Glomerular visceral epithelial cell (primary cell): ENCODE results near the gene FBXL19.

ENCODE experiments used
- DNase-seq: peaks from one replicate; pipeline ENCODE4 v3.0.0-alpha.2; 2016; ENCODE audit errors: extremely low spot score

The FBXL19 gene

DNA sequence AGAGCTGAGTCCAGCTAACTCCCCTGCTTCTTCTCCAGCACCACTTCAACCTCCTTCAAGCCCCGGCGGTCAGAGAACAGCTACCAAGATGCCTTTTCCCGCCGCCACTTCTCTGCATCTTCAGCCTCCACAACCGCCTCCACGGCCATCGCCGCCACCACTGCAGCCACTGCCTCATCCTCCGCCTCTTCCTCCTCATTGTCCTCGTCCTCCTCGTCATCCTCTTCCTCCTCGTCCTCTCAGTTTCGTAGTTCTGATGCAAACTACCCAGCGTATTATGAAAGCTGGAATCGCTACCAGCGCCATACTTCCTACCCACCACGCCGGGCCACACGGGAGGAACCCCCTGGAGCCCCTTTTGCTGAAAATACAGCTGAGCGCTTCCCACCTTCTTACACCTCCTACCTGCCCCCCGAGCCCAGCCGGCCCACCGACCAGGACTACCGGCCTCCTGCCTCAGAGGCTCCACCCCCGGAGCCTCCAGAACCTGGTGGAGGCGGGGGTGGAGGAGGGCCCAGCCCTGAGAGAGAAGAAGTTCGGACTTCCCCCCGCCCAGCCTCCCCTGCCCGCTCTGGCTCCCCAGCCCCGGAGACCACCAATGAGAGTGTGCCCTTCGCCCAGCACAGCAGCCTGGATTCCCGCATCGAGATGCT, 41.3 kb downstream of the FBXL19 start:
- no peak for DNase-seq

DNA sequence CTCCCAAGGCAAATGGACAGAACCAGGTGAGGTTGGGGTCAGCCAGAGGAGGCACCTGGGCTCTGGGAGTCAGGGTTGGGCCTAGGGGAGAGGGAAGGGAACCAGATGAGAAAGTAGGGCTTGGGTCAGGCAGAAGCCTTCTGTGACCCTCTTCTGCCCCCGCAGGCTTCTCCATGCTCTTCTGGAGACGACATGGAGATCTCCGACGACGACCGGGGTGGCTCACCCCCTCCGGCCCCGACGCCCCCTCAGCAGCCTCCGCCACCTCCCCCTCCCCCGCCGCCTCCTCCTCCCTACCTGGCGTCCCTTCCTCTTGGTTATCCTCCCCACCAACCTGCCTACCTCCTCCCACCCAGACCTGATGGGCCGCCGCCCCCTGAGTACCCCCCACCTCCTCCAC, 42.1 kb downstream of the FBXL19 start:
- DNase-seq, result no peak

DNA sequence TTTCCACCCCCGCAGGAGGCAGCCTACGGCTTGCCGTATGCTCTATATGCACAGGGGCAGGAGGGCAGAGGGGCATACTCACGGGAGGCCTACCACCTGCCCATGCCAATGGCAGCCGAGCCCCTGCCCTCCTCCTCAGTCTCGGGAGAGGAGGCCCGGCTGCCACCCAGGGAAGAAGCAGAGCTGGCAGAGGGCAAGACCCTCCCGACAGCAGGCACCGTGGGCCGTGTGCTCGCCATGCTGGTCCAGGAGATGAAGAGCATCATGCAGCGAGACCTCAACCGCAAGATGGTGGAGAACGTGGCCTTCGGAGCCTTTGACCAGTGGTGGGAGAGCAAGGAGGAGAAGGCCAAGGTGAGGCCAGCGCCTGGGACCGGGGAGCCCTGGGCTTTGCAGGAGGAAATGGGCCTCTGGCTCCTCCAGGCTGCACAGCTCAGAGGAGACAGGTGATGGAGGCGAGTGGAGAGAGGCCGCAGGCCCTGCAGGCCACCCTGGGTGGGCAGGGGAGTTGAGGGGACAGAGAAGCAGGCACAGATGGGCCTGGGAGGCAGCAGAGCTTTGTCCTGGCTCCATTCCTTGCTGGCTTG, 42.8 kb downstream of the FBXL19 start:
- no peak for DNase-seq

DNA sequence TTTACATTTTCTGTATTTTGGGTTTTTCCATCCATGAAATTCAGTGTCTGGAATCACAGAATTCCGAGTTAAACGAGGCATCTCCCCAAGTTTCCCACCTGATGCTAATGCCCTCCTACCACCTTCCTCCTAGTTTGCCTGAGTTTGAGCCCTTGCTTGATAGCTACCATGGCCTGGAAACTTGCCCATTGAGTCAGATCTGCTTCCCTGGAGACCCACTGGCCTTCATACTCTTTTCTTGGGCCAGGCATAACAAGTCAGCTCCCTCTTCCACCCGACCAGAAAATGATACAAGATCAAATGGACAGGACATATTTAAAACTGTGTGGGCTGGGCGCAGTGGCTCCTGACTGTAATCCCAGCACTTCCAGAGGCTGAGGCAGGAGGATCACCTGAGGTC, 44.4 kb downstream of the FBXL19 start:
- no peak for DNase-seq

DNA sequence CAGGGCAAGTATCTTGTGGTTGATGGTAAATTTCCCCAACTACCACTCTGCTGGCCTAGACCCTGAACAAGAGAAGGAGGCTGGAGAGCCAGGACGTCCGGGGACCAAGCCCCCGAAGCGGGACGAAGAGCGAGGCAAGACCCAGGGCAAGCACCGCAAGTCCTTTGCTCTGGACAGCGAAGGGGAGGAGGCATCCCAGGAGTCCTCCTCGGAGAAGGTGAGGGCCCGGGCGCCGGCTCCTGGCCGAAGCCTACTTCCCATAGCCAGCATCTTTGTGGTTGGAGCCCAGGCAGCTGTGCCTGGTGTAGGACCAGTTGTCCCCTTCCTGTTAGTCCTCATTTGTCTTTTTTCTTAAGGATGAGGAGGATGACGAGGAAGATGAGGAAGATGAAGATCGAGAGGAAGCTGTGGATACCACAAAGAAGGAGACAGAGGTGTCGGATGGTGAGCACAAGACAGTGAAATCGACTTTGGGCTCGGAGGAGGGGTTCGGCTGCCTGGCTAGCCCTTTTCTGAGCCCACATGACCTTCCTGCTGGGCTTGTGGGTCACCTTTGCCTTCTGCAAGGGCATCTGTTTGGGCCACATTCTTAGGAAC, 46.0 kb downstream of the FBXL19 start:
- no peak for DNase-seq

DNA sequence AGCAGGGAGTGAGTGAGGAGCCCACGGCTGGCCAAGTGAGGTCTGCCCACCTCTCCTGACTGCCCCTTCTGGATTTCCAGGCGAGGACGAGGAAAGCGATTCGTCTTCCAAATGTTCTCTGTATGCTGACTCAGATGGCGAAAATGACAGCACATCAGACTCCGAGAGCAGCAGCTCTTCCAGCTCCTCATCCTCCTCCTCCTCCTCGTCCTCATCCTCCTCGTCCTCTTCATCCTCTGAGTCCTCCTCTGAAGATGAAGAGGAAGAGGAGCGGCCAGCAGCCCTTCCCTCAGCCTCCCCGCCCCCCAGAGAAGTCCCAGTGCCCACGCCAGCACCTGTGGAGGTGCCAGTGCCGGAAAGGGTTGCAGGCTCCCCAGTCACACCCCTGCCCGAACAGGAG, 47.9 kb downstream of the FBXL19 start:
- DNase-seq, result no peak

DNA sequence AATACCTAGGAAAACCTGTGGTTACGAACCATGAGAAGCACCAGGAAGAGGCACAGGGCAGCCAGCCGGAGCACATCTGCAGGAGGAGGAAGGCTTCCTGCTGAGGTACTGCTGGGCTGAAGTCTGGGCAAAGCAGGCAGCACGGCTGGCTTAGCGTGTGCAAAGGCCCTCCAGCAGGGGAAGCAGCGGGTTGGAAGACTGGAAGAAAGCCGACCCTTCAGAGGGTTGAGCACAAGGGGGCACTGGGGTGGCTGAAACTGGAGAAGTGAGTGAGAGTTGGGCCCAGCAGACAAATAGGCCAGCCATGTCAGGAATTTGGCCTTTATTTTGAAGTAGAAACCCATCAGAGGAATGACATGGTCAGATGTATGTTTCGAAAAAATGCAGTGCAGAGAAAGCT, 49.5 kb downstream of the FBXL19 start:
- DNase-seq, result no peak

DNA sequence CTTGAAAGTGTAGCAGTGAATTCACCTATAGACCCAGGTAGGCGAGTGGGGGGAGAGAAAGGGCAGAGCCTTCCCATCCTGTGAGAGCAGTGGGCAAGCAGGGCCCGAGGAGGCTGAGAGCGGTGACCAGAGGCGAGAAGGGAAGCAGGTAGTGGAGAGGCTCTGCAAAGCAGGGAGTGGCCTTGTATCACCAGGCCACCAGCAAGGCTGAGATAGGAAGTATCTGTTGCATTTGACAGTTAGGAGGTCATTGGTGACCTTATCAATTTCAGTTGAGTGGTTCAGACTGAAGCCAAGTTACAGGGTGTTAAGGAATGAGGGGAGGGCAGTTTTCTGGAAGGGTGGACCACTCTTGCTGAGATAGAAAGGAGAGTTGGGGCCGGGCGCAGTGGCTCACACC, 51.0 kb downstream of the FBXL19 start:
- DNase-seq, result no peak

DNA sequence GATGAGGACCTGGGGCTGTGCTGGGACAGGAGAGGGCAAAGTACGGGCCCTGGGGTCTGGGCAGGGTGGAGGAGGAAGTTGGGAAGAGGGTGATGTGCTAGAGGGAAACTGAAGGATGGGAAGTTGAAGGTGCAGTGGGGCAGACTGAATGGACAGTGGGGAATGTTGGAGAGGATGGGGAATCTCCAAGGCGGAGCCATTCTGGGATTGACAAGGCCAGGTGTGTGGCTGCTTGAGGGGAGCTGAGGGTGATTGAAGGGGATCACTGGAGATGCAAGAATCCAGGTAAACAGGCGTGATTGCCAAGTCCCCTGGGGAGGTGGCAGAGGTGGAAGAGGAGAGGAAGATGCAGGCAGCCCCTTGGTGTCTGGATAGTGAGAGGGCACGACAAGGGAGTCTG, 53.1 kb downstream of the FBXL19 start:
- no peak for DNase-seq

DNA sequence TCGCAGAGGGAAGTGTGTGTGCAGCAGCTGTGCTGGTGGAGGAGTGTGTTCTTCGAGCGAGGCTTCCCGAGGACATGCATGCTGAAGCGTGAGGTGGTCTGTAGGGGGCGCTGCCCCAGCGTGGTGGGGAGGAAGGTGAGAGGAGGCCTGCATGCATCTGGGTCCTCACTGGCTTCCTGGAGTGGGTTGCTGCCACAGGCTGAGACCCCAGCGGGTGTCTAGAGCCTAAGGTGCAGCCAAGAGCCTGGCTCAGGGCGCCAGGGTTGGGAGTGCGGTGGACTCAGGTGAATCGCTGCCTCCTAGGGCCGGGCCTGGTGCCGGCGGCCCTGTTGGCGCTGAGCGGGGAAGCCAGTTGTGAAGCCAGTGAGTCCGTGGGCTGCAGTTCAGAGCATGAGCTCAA, 54.1 kb downstream of the FBXL19 start:
- DNase-seq, result no peak

DNA sequence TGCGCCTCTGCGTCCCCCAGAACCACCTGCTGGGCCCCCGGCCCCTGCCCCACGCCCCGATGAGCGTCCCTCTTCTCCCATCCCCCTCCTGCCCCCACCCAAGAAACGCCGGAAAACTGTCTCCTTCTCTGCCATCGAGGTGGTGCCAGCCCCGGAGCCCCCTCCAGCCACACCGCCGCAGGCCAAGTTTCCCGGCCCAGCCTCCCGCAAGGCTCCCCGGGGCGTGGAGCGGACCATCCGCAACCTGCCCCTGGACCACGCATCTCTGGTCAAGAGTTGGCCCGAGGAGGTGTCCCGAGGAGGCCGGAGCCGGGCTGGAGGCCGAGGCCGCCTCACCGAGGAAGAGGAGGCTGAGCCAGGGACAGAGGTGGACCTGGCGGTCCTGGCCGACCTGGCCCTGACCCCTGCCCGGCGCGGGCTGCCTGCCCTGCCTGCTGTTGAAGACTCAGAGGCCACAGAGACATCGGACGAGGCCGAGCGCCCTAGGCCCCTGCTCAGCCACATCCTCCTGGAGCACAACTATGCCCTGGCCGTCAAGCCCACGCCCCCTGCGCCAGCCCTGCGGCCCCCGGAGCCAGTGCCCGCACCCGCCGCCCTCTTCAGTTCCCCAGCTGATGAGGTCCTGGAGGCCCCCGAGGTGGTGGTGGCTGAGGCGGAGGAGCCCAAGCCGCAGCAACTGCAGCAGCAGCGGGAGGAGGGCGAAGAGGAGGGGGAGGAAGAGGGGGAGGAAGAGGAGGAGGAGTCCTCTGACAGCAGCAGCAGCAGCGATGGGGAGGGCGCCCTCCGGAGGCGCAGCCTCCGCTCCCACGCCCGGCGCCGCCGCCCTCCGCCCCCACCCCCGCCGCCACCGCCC, 56.0 kb downstream of the FBXL19 start:
- DNase-seq, result no peak

DNA sequence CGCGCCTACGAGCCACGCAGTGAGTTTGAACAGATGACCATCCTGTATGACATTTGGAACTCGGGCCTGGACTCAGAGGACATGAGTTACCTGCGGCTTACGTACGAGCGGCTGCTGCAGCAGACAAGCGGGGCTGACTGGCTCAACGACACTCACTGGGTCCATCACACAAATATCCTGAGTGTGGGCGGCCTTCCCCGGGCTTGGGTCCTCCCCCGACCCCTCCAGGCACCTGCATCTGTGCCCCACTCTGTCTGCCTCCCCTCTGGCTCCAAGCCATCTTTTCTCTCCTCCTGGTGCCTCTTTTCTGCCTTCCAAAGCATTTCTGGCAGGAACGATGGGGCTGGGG, 56.6 kb downstream of the FBXL19 start:
- no peak for DNase-seq

DNA sequence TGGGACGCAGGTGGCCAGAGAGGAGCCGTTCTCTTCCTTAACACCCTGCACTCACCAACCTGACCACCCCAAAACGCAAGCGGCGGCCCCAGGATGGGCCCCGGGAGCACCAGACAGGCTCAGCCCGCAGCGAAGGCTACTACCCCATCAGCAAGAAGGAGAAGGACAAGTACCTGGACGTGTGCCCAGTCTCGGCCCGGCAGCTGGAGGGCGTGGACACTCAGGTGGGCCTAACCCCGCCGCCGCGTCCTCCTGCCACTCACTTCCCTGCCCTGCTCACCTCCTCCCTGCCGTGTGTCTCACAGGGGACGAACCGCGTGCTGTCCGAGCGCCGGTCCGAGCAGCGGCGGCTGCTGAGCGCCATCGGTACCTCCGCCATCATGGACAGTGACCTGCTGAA, 57.1 kb downstream of the FBXL19 start:
- no peak for DNase-seq

DNA sequence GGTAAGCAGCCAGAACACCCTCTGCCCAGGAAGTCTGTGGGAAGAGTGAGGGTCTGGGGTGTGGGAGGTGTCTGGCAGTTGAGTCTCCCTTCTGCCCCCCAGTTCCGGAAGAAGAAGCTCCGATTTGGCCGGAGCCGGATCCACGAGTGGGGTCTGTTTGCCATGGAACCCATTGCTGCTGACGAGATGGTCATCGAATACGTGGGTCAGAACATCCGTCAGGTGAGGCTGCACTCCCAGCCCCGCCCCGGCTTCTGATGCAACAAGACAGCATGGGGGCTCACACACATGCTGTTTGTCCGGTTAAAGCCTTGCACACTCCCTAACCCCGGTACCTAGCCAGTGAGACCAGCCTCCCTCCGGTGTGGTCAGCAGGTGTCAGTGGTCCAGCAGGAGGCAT, 57.6 kb downstream of the FBXL19 start:
- DNase-seq, result no peak

DNA sequence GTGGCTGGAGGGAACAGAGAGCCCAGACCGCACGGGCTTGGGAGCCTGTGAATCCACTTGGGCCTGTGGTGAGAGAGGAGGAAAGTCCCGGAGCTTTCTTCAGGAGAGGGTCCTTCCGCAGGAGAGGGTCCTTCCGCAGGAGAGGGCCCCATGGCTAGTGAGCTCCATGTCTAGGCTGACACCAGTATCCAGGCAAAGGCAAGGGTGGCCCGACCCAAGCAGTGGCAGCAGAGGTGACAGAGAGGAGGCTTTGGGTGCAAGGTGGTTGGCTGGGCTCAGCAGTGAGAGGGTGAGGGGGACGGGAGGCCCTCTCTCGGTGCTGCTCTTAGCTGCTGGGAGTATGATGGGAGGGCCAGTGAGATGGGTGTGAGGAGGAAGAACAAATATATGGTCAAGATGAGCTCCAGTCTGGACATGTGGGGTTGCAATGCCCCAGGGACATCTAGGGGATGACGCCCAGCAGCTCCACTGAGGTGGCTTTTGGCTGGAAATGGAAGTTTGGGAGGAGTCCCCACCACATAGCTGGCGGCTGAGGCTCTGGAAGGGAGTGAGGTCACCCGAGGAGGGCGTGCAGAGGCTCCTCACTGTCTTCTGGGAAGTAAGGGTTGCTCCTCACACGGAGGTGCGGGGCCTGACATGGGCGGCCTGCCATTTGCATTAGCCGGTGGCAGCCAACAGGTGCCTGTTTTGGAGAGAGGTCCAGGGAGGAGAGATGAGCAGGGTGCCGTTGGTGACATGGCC, 59.3 kb downstream of the FBXL19 start:
- no peak for DNase-seq

DNA sequence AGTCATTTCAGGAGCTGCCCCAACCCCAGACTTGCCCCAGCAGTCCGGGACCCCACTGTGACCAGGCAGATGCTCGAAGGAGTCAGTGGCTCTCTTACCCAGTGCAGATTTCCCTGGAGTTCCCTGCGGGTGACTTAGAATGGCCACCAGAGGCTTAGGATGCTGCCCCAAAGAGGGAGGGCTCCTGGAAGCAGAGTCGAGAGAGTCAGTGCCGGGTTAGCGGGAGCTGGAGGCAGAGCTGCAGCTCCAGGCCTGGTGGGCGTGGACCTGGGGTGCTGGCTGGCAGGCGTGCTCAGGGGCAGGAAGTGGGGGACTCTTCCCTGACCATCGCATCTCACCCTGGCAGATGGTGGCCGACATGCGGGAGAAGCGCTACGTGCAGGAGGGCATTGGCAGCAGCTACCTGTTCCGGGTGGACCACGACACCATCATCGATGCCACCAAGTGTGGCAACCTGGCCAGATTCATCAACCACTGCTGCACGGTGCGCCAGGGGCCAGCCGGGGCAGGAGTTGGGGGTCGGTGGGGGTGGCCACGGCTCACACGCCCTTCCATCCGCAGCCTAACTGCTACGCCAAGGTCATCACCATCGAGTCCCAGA, 60.0 kb downstream of the FBXL19 start:
- DNase-seq, result no peak

DNA sequence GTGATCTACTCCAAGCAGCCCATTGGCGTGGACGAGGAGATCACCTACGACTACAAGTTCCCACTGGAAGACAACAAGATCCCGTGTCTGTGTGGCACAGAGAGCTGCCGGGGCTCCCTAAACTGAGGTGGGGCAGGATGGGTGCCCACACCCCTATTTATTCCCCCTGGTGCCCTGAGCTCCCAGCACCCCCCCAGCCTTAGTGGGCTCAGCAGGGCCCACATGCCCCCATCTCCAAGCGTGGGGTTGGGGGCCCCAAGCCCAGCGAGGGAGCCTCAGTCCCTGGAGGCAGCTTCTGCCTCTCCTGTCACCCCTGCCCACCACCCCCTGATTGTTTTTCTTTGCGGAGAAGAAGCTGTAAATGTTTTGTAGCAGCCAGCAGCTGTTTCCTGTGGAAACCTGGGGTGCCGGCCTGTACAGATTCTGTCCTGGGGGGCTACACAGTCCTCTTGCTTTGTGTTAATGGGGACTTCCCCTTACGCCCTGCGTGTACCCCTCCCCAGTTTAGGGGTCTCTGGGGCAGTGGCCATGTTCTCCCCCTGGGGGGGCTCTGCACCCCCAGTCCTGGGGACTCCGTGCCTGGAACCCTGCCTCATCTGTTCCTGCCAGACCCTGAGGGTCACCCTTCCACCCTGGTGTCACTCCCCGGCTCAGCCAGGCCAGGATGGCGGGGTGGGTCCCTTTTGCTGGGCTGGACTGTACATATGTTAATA, 60.7 kb downstream of the FBXL19 start:
- no peak for DNase-seq

DNA sequence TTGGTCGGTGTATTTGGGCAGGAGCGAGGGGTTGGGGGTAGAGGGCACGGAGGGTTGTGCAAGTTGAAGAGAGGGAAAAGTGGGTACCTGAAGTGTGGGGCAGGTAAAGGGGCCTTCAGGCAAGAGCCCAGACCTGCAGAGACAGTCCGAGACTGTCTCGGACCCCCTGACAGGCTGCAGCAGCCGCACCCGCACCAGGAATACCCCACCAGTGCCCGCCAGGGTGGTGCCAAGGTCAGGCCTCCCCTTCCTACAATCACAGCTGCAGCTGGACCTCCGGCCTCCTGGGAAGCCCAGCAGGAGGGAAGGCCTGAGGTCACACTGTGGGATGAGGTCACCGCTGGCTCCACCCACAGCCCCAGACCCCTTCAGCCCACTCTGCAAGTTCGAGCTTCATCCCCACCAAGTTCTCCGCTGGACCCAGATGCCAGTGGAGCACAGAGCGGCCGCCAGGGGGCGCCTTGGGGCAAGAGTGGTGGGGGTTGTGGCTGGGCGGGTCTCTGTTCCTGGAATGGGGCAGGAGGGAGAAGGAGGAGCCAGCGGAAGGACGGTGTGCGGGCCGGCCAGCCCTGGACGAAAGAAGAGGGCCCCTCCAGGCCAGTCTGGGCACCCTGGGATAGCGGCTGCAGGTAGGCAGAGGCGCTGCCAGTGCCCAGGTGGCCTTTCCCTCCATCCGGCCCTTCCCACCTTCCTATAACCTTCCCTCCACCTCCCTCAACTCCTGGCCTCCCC, 61.5 kb downstream of the FBXL19 start, which contains the start of gene HSD3B7:
HSD3B7 (plus strand) TSS at position 539 of the 732 bp plus-strand sequence. CDS start 452 bp downstream, outside the sequence.
- peak; percentile 84 for DNase-seq

DNA sequence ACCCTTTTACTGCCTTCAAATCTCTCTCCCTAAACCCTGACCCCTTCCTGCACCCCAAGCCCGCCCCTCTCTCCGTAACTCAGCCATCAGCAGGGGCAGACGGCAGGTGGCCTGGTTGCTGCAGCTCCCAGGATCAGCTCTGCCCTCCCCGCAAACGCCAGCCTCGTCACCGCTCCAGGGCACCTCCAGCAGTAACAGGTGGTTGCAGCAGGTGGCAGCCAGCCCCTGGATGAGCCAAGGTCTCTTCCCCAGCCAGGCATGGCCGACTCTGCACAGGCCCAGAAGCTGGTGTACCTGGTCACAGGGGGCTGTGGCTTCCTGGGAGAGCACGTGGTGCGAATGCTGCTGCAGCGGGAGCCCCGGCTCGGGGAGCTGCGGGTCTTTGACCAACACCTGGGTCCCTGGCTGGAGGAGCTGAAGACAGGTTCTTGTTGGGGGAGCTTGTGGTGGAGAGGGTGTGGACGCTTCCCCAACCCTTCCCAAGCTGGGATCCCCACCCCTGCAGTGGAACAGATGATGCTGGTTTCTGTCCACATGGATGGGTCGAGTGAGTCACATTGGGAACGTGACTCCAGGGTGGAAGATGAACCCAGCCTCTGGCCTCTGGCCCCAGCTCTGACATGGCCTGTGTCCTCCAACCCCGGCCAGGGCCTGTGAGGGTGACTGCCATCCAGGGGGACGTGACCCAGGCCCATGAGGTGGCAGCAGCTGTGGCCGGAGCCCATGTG, 62.2 kb downstream of the FBXL19 start:
- peak; percentile 76 for DNase-seq
